HUES6 (cell line): ENCODE results near the gene PPP2R5C.

Experiments used
- H3K27ac ChIP-seq: 2 replicates; pipeline ENCODE4 v1.7.0; 2013; ENCODE audit warnings: low read depth, mild to moderate bottlenecking, low read length, inconsistent platforms
- H3K27me3 ChIP-seq: 2 replicates; pipeline ENCODE4 v1.6.1; 2013; ENCODE audit warnings: low read length; ENCODE audit not compliant: control insufficient read depth, insufficient read depth
- H3K36me3 ChIP-seq: 2 replicates; pipeline ENCODE4 v1.6.1; 2013; ENCODE audit warnings: low read length; ENCODE audit not compliant: control insufficient read depth, insufficient read depth
- H3K4me1 ChIP-seq: 2 replicates; pipeline ENCODE4 v1.6.1; 2013; ENCODE audit warnings: low read length; ENCODE audit not compliant: control insufficient read depth, insufficient read depth
- H3K4me3 ChIP-seq: 2 replicates; pipeline ENCODE4 v1.5.1; 2013; ENCODE audit warnings: low read depth, low read length
- H3K9ac ChIP-seq: one replicate; pipeline ENCODE4 v1.6.1; 2013; ENCODE audit warnings: mild to moderate bottlenecking, low read length
- H3K9me3 ChIP-seq: 2 replicates; pipeline ENCODE4 v1.6.1; 2013; ENCODE audit warnings: low read depth, low read length; ENCODE audit not compliant: control insufficient read depth, insufficient read depth

Gene PPP2R5C

GRCh38 chr14:101937926-101938767 is 176.6 kb downstream of the PPP2R5C start:
- Histone ChIP-seq H3K9me3 (no peaks in the 10 kb centered on the region), H3K27ac (no peak overlapping the region), H3K27me3 (peaks cover 48% of the 10 kb centered on the region), H3K36me3 (no peaks in the 10 kb centered on the region), H3K9ac (no peak overlapping the region), H3K4me3 (no peak overlapping the region), H3K4me1 (peaks cover 5% of the 10 kb centered on the region; the same call in 1 of the 2 replicates)

- Histone ChIP-seq H3K27ac (no peak overlapping the region), H3K4me3 (no peak overlapping the region), H3K9me3 (no peaks in the 10 kb centered on the region), H3K27me3 (peaks cover 62% of the 10 kb centered on the region), H3K36me3 (no peaks in the 10 kb centered on the region), H3K9ac (no peak overlapping the region), H3K4me1 (peaks cover 7% of the 10 kb centered on the region; the same call in 1 of the 2 replicates)
Observed at GRCh38 chr14:101939646-101940170, 178.2 kb downstream of the PPP2R5C start.

- Histone ChIP-seq H3K9me3 (no peaks in the 10 kb centered on the region), H3K36me3 (no peaks in the 10 kb centered on the region), H3K4me3 (no peak overlapping the region), H3K9ac (no peak overlapping the region), H3K4me1 (peaks cover 13% of the 10 kb centered on the region; the same call in 1 of the 2 replicates), H3K27me3 (peaks cover 60% of the 10 kb centered on the region), H3K27ac (no peak overlapping the region)
Observed at GRCh38 chr14:101944451-101944850, 182.9 kb downstream of the PPP2R5C start.

GRCh38 chr14:101945171-101945570 is 183.7 kb downstream of the PPP2R5C start:
- Histone ChIP-seq H3K4me1 (peaks cover 13% of the 10 kb centered on the region; the same call in 1 of the 2 replicates), H3K9ac (no peak overlapping the region), H3K27me3 (peaks cover 54% of the 10 kb centered on the region), H3K9me3 (no peaks in the 10 kb centered on the region), H3K27ac (no peak overlapping the region), H3K36me3 (no peaks in the 10 kb centered on the region), H3K4me3 (no peak overlapping the region)

GRCh38 chr14:101947577-101947903 is 186.0 kb downstream of the PPP2R5C start:
- Histone ChIP-seq H3K4me1 (peaks cover 13% of the 10 kb centered on the region; the same call in 1 of the 2 replicates), H3K27ac (peak overlapping the region; percentile 83), H3K27me3 (peaks cover 42% of the 10 kb centered on the region), H3K9me3 (no peaks in the 10 kb centered on the region), H3K4me3 (peak overlapping the region; percentile 84), H3K9ac (peak overlapping the region; percentile 95), H3K36me3 (no peaks in the 10 kb centered on the region)

GRCh38 chr14:101947904-101948665 is 186.6 kb downstream of the PPP2R5C start:
- Histone ChIP-seq H3K27me3 (peaks cover 37% of the 10 kb centered on the region), H3K4me3 (peak overlapping the region; percentile 84), H3K36me3 (no peaks in the 10 kb centered on the region), H3K9ac (peak overlapping the region; percentile 95), H3K4me1 (peaks cover 13% of the 10 kb centered on the region; the same call in 1 of the 2 replicates), H3K9me3 (no peaks in the 10 kb centered on the region), H3K27ac (peak overlapping the region; percentile 83)

GRCh38 chr14:101948666-101949216 is 187.2 kb downstream of the PPP2R5C start:
- peaks cover 30% of the 10 kb centered on the region for H3K27me3 ChIP-seq
- H3K9ac ChIP-seq, result peak overlapping the region; percentile 95
- H3K4me1 ChIP-seq, result peaks cover 13% of the 10 kb centered on the region; the same call in 1 of the 2 replicates
- peak overlapping the region; percentile 84 for H3K4me3 ChIP-seq
- no peaks in the 10 kb centered on the region for H3K36me3 ChIP-seq
- H3K27ac ChIP-seq, result peak overlapping the region; percentile 67
- no peaks in the 10 kb centered on the region for H3K9me3 ChIP-seq

- H3K4me1 ChIP-seq, result peaks cover 10% of the 10 kb centered on the region; the same call in 1 of the 2 replicates
- peaks cover 16% of the 10 kb centered on the region for H3K27me3 ChIP-seq
- H3K4me3 ChIP-seq, result no peak overlapping the region
- H3K36me3 ChIP-seq, result no peaks in the 10 kb centered on the region
- no peak overlapping the region for H3K27ac ChIP-seq
- H3K9me3 ChIP-seq, result no peaks in the 10 kb centered on the region
- H3K9ac ChIP-seq, result no peak overlapping the region
Observed at GRCh38 chr14:101950100-101950499, 188.6 kb downstream of the PPP2R5C start.

- H3K27ac ChIP-seq, result no peak overlapping the region
- H3K9ac ChIP-seq, result no peak overlapping the region
- peaks cover 10% of the 10 kb centered on the region; the same call in 1 of the 2 replicates for H3K4me1 ChIP-seq
- peaks cover 12% of the 10 kb centered on the region for H3K27me3 ChIP-seq
- no peaks in the 10 kb centered on the region for H3K9me3 ChIP-seq
- no peak overlapping the region for H3K4me3 ChIP-seq
- H3K36me3 ChIP-seq, result no peaks in the 10 kb centered on the region
Observed at GRCh38 chr14:101950516-101951215, 189.2 kb downstream of the PPP2R5C start.

- no peaks in the 10 kb centered on the region for H3K9me3 ChIP-seq
- H3K4me1 ChIP-seq, result peaks cover 7% of the 10 kb centered on the region; the same call in 1 of the 2 replicates
- H3K27me3 ChIP-seq, result no peaks in the 10 kb centered on the region
- H3K9ac ChIP-seq, result no peak overlapping the region
- H3K4me3 ChIP-seq, result no peak overlapping the region
- H3K36me3 ChIP-seq, result no peaks in the 10 kb centered on the region
- no peak overlapping the region for H3K27ac ChIP-seq
Observed at GRCh38 chr14:101953151-101953550, 191.6 kb downstream of the PPP2R5C start.
